ENCODE data around the gene GALNT3.

DNA sequence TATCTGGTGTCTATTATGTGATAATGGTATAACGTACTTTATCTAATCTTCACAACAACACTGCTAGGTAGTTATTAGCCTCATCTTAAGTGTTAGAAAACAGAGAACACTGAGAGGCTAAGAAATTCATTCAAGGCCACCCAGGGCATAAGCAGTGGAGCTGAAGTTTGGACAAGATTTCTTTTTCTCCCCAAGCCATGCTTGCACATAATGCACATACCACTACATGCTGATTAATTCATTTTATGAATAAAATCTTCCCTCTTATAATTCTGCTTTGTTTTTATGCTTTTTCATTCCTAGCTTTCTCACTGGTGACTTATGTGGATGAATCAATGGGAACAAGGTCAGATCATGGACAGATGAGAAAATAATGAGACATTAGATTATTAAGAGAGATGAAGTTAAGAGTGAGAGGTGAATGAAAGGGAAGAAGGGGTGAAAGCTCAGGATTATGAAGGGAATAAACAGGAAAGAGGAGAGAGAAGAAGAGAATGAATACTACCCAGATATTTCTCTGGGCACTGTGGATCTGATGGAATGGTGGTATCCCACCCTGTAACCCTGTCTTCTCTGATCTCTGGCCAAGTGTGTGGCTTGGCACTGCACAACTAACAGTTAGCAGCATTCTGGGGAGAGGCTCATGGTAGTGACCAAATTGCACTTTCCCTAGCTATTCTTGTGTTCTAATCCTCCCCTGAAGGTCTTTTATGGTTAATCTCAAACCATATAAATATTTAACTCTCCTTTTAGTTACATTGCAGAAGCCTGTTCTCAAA, 17.7 kb upstream of the GALNT3 start:
- TF ChIP-seq, protein P1, sequence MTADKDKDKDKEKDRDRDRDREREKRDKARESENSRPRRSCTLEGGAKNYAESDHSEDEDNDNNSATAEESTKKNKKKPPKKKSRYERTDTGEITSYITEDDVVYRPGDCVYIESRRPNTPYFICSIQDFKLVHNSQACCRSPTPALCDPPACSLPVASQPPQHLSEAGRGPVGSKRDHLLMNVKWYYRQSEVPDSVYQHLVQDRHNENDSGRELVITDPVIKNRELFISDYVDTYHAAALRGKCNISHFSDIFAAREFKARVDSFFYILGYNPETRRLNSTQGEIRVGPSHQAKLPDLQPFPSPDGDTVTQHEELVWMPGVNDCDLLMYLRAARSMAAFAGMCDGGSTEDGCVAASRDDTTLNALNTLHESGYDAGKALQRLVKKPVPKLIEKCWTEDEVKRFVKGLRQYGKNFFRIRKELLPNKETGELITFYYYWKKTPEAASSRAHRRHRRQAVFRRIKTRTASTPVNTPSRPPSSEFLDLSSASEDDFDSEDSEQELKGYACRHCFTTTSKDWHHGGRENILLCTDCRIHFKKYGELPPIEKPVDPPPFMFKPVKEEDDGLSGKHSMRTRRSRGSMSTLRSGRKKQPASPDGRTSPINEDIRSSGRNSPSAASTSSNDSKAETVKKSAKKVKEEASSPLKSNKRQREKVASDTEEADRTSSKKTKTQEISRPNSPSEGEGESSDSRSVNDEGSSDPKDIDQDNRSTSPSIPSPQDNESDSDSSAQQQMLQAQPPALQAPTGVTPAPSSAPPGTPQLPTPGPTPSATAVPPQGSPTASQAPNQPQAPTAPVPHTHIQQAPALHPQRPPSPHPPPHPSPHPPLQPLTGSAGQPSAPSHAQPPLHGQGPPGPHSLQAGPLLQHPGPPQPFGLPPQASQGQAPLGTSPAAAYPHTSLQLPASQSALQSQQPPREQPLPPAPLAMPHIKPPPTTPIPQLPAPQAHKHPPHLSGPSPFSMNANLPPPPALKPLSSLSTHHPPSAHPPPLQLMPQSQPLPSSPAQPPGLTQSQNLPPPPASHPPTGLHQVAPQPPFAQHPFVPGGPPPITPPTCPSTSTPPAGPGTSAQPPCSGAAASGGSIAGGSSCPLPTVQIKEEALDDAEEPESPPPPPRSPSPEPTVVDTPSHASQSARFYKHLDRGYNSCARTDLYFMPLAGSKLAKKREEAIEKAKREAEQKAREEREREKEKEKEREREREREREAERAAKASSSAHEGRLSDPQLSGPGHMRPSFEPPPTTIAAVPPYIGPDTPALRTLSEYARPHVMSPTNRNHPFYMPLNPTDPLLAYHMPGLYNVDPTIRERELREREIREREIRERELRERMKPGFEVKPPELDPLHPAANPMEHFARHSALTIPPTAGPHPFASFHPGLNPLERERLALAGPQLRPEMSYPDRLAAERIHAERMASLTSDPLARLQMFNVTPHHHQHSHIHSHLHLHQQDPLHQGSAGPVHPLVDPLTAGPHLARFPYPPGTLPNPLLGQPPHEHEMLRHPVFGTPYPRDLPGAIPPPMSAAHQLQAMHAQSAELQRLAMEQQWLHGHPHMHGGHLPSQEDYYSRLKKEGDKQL (CRISPR knock-in tag; IDR thresholded peaks at IDR 0.05; ENCODE audit: low read depth) = no peak
- TF ChIP-seq MAFF (IDR thresholded peaks at IDR 0.05; ENCODE audit: low read depth, low read length) (no peak), MIER2 (CRISPR knock-in tag; IDR thresholded peaks at IDR 0.05) (no peak), IRF1 (CRISPR knock-in tag; IDR thresholded peaks at IDR 0.05; ENCODE audit: low read depth) (no peak), HMGXB4 (CRISPR knock-in tag; IDR thresholded peaks at IDR 0.05; ENCODE audit: borderline replicate concordance in 1 of 2, low read depth in 1 of 2) (no peak), TRIM24 (CRISPR knock-in tag; IDR thresholded peaks at IDR 0.05) (no peak), MAX (IDR thresholded peaks at IDR 0.05) (no peak), MAZ (IDR thresholded peaks at IDR 0.05; ENCODE audit: borderline replicate concordance, low read depth, low read length) (no peak), MAZ (CRISPR knock-in tag; IDR thresholded peaks at IDR 0.05; ENCODE audit: low read depth) (no peak)

Data from HepG2 (cell line).